NCI-H1092 treated with DMSO at 0.1 percent for 48 hours (cell line): Measurements from ENCODE around the gene ERAL1.
"Not testable (repeated sequence)": the region's sequence is repeated elsewhere in the genome, so short reads cannot be mapped to it uniquely, and the experiment has no call there.

ENCODE experiments used
- DNase-seq: peaks from one replicate; lab custom pipeline; 2025; lab: John Stamatoyannopoulos, UW

The ERAL1 gene

DNA sequence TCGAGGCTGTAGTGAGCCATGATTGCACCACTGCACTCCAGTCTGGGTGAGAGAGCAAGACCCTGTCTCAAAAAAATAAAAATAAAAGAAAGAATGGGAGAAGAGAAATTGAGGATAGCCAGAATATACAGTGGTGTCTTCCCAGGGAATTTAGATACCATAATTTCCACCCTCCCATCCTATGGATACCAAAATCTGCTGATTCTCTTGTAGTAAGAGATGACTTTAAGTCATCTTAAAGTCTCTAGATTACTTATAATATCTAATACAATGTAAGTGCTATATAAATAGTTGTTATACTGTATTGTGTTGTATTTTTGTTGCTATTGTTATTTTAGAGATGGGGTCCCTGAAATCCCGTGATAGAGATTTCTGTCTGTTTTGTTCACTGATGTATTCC, 1.5 kb upstream of the ERAL1 start:
- DNase-seq: no peak

GRCh38 chr17:28855336-28855679, 492 bp downstream of the ERAL1 start:
- DNase-seq: no peak

- DNase-seq: no peak
Measured at GRCh38 chr17:28856028-28856574, 1.3 kb downstream of the ERAL1 start.

DNA sequence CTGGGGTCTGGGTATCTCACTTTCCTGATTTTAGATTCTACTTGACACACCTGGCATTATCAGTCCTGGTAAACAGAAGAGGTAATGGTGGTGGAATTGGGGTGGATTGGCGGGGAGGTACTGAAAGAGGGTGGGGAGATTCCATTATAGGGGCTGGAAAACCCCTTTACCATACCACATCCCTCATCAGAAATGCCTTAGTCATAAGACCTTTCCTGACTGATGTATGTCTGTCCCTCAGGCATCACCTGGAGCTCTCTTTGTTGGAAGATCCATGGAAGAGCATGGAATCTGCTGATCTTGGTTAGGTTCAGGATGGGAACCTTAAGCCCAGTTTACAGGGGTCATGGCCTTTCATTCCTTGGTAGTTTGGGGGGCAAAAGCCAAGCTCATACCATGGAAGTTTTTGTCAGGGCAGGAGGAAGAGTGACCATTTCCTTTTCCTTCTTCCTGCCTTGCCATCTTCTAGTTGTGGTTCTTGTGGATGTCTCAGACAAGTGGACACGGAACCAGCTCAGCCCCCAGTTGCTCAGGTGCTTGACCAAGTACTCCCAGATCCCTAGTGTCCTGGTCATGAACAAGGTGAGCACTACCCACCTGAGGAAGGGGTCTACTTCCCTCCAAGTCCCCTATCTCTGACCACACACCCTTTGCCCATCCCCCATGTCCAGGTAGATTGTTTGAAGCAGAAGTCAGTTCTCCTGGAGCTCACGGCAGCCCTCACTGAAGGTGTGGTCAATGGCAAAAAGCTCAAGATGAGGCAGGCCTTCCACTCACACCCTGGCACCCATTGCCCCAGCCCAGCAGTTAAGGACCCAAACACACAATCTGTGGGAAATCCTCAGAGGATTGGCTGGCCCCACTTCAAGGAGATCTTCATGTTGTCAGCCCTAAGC, 3.3 kb downstream of the ERAL1 start:
- no peak for DNase-seq

DNA sequence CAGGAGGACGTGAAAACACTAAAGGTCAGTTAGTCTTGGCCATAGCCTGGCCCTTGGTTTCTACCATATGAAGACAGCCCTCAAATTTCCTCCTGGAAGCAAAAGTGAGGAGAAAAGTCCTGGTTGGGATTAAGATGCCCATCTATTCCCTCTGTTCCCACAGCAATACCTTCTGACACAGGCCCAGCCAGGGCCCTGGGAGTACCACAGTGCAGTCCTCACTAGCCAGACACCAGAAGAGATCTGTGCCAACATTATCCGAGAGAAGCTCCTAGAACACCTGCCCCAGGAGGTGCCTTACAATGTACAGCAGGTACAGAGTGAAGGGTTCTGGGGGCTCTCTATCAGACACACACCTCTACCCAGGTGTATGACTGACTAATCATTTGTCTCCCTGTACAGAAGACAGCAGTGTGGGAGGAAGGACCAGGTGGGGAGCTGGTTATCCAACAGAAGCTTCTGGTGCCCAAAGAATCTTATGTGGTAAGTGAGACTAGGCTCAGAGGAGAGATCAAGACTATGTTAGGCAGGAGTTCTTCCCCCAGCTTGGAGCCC, 4.1 kb downstream of the ERAL1 start:
- no peak for DNase-seq

DNA sequence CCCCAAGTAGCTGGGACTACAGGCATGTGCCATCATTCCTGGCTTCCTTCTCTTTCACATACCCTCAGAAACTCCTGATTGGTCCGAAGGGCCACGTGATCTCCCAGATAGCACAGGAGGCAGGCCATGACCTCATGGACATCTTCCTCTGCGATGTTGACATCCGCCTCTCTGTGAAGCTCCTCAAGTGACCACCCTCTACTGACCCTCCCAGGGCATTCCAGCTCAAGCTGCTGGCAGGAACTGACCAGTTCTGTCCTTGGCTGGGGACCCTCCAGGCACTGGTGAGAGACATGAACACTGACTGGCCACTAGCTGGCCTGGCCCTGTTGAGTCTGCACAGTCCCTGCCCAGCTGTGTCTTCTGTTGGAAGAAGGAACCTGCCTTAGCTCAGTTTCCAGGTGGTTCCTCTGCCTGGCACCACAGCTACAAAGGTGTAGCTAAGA, 5.6 kb downstream of the ERAL1 start:
- DNase-seq: no peak

DNA sequence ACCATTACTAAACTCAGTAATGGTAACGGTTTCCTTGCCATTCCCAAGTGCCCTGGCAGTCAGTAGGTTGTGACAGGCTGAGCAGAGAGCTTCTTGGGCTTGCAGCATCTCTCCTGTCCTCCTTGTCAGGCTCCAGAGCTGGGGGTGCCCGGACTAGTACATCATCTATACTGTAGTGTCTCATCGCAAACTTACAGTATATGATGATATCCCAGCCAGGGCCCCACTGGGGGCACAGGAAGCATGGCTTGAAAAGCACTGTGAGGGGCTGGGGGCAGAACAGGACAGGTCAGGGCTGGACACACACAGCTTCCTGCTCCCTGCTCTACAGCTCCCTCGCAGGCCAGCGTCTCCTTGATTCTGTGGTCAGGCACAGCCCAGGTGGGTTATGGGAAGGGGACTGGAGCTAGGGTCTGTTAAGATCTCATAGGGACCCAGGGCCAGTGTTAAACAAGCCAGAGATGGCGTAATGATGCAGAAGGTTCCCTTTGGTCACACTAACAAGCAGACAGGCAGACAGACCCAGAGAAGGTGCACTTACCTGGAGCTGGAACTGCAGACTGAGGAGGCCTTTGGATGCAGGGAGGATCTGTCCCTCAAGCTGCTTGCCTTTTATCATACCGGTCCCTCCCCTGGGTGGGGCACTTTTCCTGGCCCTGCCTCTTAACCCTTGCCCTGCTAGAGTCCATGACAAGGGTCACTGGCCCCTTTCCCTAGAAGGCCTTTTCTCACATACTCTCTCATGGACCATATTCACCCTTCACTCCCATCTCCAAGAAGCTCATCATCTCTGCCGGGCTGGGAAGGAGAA, 6.8 kb downstream of the ERAL1 start:
- no peak for DNase-seq

GRCh38 chr17:28862561-28862960, 7.7 kb downstream of the ERAL1 start:
- DNase-seq: no peak

DNA sequence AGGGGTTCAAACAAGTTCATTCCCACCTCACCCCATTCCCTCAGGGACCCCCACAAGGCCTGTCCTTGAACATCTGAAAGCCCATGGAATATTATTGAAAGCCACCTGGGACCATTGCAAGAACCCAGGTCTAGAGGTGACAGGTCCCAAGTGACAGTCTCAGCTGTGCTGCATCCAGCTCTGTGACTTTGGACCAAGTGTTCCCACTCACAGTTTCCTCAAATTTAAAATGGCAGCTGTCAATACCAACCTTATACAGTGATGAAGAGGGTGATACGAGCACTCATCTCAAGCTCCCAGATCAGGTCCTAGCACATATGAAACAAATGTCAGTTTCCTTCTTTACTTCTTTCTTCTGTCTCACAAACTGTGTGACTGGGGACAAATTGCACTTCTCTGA, 9.1 kb downstream of the ERAL1 start:
- DNase-seq: no peak

DNA sequence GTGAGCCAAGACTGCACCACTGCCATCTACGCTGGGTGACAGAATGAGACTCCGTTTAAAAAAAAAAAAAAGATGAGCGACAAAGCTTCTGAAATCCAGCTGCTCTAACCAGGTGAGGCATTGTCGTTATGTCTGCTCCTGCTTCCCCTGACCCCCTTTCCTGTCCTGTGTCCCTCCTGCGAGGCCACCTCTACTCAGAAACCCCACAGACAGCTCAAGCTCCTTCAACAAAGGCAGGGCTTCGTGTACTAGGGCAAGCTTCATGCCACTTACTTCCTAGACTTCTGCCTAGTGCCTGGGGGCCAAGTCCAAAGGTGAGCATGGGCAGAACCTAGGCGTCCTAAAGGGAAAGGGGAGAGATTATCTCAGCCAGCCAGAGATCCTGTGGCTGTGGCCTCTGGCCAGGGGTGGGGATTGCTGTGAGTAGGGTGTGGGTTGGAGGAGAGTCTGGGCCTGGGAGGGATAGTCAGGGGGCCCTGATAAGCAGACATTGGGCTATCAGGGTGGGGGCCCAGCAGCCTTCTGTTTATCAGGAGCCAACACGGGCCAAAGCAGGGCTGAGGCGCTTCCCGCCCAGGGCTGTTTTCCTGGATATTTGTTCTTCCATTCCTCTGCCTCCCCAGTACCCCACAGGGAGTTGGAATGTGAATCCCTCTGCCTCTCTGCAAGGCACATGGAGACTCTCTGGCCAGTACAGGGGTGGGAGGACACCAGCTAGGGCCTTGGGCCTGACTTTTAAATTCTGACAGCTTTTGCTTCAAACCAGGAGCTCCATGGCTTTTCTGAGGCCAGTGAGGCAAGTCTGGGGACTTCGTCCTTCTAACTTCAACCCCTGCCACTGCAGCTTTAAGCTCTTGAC, 10.4 kb downstream of the ERAL1 start:
- no peak for DNase-seq

GRCh38 chr17:28865946-28866752, 11.3 kb downstream of the ERAL1 start:
- no peak for DNase-seq

- no peak for DNase-seq
Measured at GRCh38 chr17:28867276-28867675, 12.5 kb downstream of the ERAL1 start.

DNA sequence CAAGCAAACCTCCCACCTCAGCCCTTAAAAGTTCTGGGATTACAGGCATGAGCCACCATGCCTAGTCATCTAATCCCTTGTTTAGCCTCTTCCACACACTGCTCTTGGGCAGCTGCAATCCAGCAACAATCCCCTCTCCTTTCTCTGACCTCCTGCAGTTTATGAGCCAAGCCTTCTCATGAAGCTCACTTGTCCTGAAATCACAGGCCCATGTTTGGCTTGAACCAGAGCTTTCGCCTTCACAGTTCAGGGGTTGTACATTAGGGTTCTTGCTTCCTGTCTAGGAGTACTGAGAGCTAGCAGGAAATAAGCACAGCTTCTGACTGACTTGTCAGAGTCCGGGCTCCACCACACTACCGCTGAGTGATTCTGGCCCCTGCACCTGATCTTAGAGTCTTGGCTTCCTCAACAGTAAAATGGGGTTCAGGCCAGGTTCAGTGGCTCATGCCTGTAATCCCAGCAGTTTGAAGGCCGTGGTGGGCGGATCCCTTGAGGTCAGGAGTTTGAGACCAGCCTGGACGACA, 16.3 kb downstream of the ERAL1 start:
- DNase-seq: no peak

GRCh38 chr17:28873839-28874238, 19.0 kb downstream of the ERAL1 start:
- no peak for DNase-seq

GRCh38 chr17:28874750-28875149, 19.9 kb downstream of the ERAL1 start:
- DNase-seq: no peak

GRCh38 chr17:28875848-28876550, 21.2 kb downstream of the ERAL1 start:
- no peak for DNase-seq

- DNase-seq: not testable (repeated sequence)
Measured at GRCh38 chr17:28877150-28877711, 22.4 kb downstream of the ERAL1 start.

- no peak for DNase-seq
Measured at GRCh38 chr17:28878158-28878910, 23.5 kb downstream of the ERAL1 start.

DNA sequence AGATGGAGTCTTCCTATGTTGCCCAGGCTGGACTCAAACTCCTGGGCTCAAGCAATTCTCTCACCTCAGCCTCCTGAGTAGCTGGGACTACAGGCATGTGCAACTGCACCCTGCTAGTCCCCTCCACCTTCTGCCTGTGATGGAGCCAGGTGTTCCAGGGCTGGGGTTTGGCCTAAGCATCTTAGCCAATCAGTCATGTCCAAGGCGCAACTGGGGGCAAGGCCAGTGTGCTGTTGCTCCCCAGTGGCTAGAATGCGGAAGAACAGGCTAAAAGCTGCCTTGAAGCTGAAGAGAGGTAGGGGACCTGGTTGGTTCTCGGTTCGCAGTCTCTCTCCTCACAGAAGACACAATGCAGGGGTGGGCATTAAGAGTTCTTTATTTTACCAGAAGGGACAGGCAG, 24.2 kb downstream of the ERAL1 start:
- no peak for DNase-seq
